GM12878 (cell line): ENCODE data around the gene ESR2. TPM values are rescaled to one million over a fixed set of nuclear protein-coding genes. Genes with fewer than 3 reads are reported as not detected.

Experiments used
- microRNA counts: library from miRNA; unstranded; fragments of <30 nt; microRNA quantifications from one replicate; lab custom pipeline; 2016
- microRNA-seq: library from miRNA; unstranded; fragments of <30 nt; microRNA quantifications from one replicate; pipeline ENCODE4, GENCODE V29; 2018
- polyA plus RNA-seq, 11 experiments: library from polyadenylated mRNA; depleted of rRNA in 4 of 11; unstranded in 6 of 11; stranded (reverse) in 5 of 11; fragments of >200 nt; fragmentation: Nextera tagmentation in 4 of 11; fragmentation: Illumina TruSeq in 1 of 11; extraction: Ambion mirVana in 4 of 11; extraction: Trizol in 1 of 11; gene quantifications; 1 replicate in 1 of 11; 2 replicates in 10 of 11; pipeline versions ENCODE4 v1.2.1 to v1.2.3, GENCODE V29; 2011 to 2016; ENCODE audit warnings: inconsistent platforms in 2 of 11, missing spikeins in 2 of 11, low read depth in 1 of 11
- small RNA-seq: library from RNA; depleted of rRNA; stranded (forward); fragments of <200 nt; gene quantifications from one replicate; pipeline ENCODE3, GENCODE V24; 2014
- total RNA-seq, 4 experiments: library from RNA; depleted of rRNA in 3 of 4; stranded (reverse); fragments of >200 nt in 3 of 4; fragmentation: Illumina TruSeq in 1 of 4; extraction: Trizol in 1 of 4; gene quantifications; 2 replicates each; pipeline versions ENCODE4 v1.2.1 to v1.2.3, GENCODE V29; 2013 to 2021

ESR2 gene
- total and polyA plus RNA-seq, 10 of the 15 experiments (the other 5 are each of a cell fraction or from before 2014, with no cell fraction given): 0.29 to 2.6 (median 0.81) TPM

MicroRNAs within 50 kb of the gene (microRNA counts, 767-probe panel; counts per million panel counts)
- 1,125 counts per million, percentile 35 among the panel's probes with 10 or more counts for microRNA hsa-miR-548h-5p (lab: Ali Mortazavi, UCI)

Small RNA genes lying within 50 kb of the gene (microRNA-seq; reads per million reads assigned to microRNA genes)
- gene MIR548H1: not detected

Small RNA genes lying within 50 kb of the gene (small RNA-seq; reads per million reads assigned to genes)
- gene MIR548H1: not detected

Other genes starting within 250 kb of the ESR2 start
- 153 and 160 TPM in 2 replicates for gene MTHFD1, start 94.0 kb upstream of the ESR2 start, total RNA-seq (2014; rRNA removed)
- 114 and 123 TPM in 2 replicates for gene MTHFD1, start 94.0 kb upstream of the ESR2 start, total RNA-seq (2014; rRNA removed; fragmentation: Illumina TruSeq; extraction: Trizol)
- 237 and 261 TPM in 2 replicates for gene MTHFD1, start 94.0 kb upstream of the ESR2 start, total RNA-seq (2021)
- gene MTHFD1, start 94.0 kb upstream of the ESR2 start, polyA plus RNA-seq (2011; rRNA removed): 81.9 and 99.3 TPM in 2 replicates
- 210 TPM in 2 replicates for gene MTHFD1, start 94.0 kb upstream of the ESR2 start, polyA plus RNA-seq (2014; fragmentation: Illumina TruSeq; extraction: Trizol)
- gene MTHFD1, start 94.0 kb upstream of the ESR2 start, polyA plus RNA-seq (2014; fragmentation: Nextera tagmentation; extraction: Ambion mirVana): 100 to 1,000 TPM; 140 to 177 TPM
- 169 and 181 TPM in 2 replicates for gene MTHFD1, start 94.0 kb upstream of the ESR2 start, polyA plus RNA-seq (2014; rRNA removed)
- gene MTHFD1, start 94.0 kb upstream of the ESR2 start, polyA plus RNA-seq (2016; fragmentation: Nextera tagmentation; extraction: Ambion mirVana): 100 to 1,000 TPM; 301 to 310 TPM
- gene AKAP5, start 171.1 kb upstream of the ESR2 start, total RNA-seq (2014; rRNA removed): 3.8 and 4.4 TPM in 2 replicates
- 5.1 TPM in 2 replicates for gene AKAP5, start 171.1 kb upstream of the ESR2 start, total RNA-seq (2014; rRNA removed; fragmentation: Illumina TruSeq; extraction: Trizol)
- 3.7 and 4.0 TPM in 2 replicates for gene AKAP5, start 171.1 kb upstream of the ESR2 start, total RNA-seq (2021)
- gene AKAP5, start 171.1 kb upstream of the ESR2 start, polyA plus RNA-seq (2011; rRNA removed): 1.6 and 3.1 TPM in 2 replicates
- 3.4 and 3.9 TPM in 2 replicates for gene AKAP5, start 171.1 kb upstream of the ESR2 start, polyA plus RNA-seq (2014; fragmentation: Illumina TruSeq; extraction: Trizol)
- gene AKAP5, start 171.1 kb upstream of the ESR2 start, polyA plus RNA-seq (2014; fragmentation: Nextera tagmentation; extraction: Ambion mirVana): 1 to 10 TPM in 1 of 2 experiments, under 1 TPM in 1; 0.45 to 1.5 TPM
- gene AKAP5, start 171.1 kb upstream of the ESR2 start, polyA plus RNA-seq (2014; rRNA removed): 1.7 and 1.8 TPM in 2 replicates
- under 1 TPM; 0.55 to 0.90 TPM for gene AKAP5, start 171.1 kb upstream of the ESR2 start, polyA plus RNA-seq (2016; fragmentation: Nextera tagmentation; extraction: Ambion mirVana)
- 8.8 and 11.2 TPM in 2 replicates for gene ZBTB25, start 209.5 kb upstream of the ESR2 start, total RNA-seq (2014; rRNA removed)
- 9.6 and 10.0 TPM in 2 replicates for gene ZBTB25, start 209.5 kb upstream of the ESR2 start, total RNA-seq (2014; rRNA removed; fragmentation: Illumina TruSeq; extraction: Trizol)
- 10.9 and 12.5 TPM in 2 replicates for gene ZBTB25, start 209.5 kb upstream of the ESR2 start, total RNA-seq (2021)
- 33.9 and 34.0 TPM in 2 replicates for gene ZBTB25, start 209.5 kb upstream of the ESR2 start, polyA plus RNA-seq (2011; rRNA removed)
- 9.8 and 10.7 TPM in 2 replicates for gene ZBTB25, start 209.5 kb upstream of the ESR2 start, polyA plus RNA-seq (2014; fragmentation: Illumina TruSeq; extraction: Trizol)
- 1 to 10 TPM; 4.1 to 5.6 TPM for gene ZBTB25, start 209.5 kb upstream of the ESR2 start, polyA plus RNA-seq (2014; fragmentation: Nextera tagmentation; extraction: Ambion mirVana)
- 7.0 and 7.8 TPM in 2 replicates for gene ZBTB25, start 209.5 kb upstream of the ESR2 start, polyA plus RNA-seq (2014; rRNA removed)
- gene ZBTB25, start 209.5 kb upstream of the ESR2 start, polyA plus RNA-seq (2016; fragmentation: Nextera tagmentation; extraction: Ambion mirVana): 10 to 100 TPM; 11.2 to 13.9 TPM
- 29.1 and 34.2 TPM in 2 replicates for gene ZBTB1, start 210.4 kb upstream of the ESR2 start, total RNA-seq (2014; rRNA removed)
- 53.8 and 53.9 TPM in 2 replicates for gene ZBTB1, start 210.4 kb upstream of the ESR2 start, total RNA-seq (2014; rRNA removed; fragmentation: Illumina TruSeq; extraction: Trizol)
- 49.1 and 49.3 TPM in 2 replicates for gene ZBTB1, start 210.4 kb upstream of the ESR2 start, total RNA-seq (2021)
- 127 and 195 TPM in 2 replicates for gene ZBTB1, start 210.4 kb upstream of the ESR2 start, polyA plus RNA-seq (2011; rRNA removed)
- gene ZBTB1, start 210.4 kb upstream of the ESR2 start, polyA plus RNA-seq (2014; fragmentation: Illumina TruSeq; extraction: Trizol): 58.9 and 83.2 TPM in 2 replicates
- 10 to 100 TPM; 12.3 to 18.0 TPM for gene ZBTB1, start 210.4 kb upstream of the ESR2 start, polyA plus RNA-seq (2014; fragmentation: Nextera tagmentation; extraction: Ambion mirVana)
- 35.5 and 42.6 TPM in 2 replicates for gene ZBTB1, start 210.4 kb upstream of the ESR2 start, polyA plus RNA-seq (2014; rRNA removed)
- 10 to 100 TPM; 36.2 to 37.5 TPM for gene ZBTB1, start 210.4 kb upstream of the ESR2 start, polyA plus RNA-seq (2016; fragmentation: Nextera tagmentation; extraction: Ambion mirVana)
- 0.87 and 0.96 TPM in 2 replicates for gene HSPA2, start 246.4 kb upstream of the ESR2 start, total RNA-seq (2014; rRNA removed)
- 0.37 and 0.54 TPM in 2 replicates for gene HSPA2, start 246.4 kb upstream of the ESR2 start, total RNA-seq (2014; rRNA removed; fragmentation: Illumina TruSeq; extraction: Trizol)
- 1.1 and 1.4 TPM in 2 replicates for gene HSPA2, start 246.4 kb upstream of the ESR2 start, total RNA-seq (2021)
- gene HSPA2, start 246.4 kb upstream of the ESR2 start, polyA plus RNA-seq (2011; rRNA removed): 0.26 TPM in 2 replicates
- 0.25 and 0.28 TPM in 2 replicates for gene HSPA2, start 246.4 kb upstream of the ESR2 start, polyA plus RNA-seq (2014; fragmentation: Illumina TruSeq; extraction: Trizol)
- gene HSPA2, start 246.4 kb upstream of the ESR2 start, polyA plus RNA-seq (2014; fragmentation: Nextera tagmentation; extraction: Ambion mirVana): under 1 TPM; 0.02 to 0.03 TPM
- 0.65 and 0.77 TPM in 2 replicates for gene HSPA2, start 246.4 kb upstream of the ESR2 start, polyA plus RNA-seq (2014; rRNA removed)
- gene HSPA2, start 246.4 kb upstream of the ESR2 start, polyA plus RNA-seq (2016; fragmentation: Nextera tagmentation; extraction: Ambion mirVana): 1 to 10 TPM; 1.0 to 1.2 TPM